ENCODE measurements around the gene KHNYN.

Gene KHNYN

GRCh38 chr14:24456980-24457379 lies 27.2 kb downstream of the KHNYN start:
- TF ChIP-seq CTCF (IDR thresholded peaks at IDR 0.05; ENCODE audit: low read length, missing control alignments), result no peak
- no peak overlapping the region for H3K4me3 ChIP-seq (replicated peaks; ENCODE audit: low read depth, low read length)
- no peak for DNase-seq (ENCODE audit: low read depth)

- DNase-seq (ENCODE audit: low read depth), result no peak
- no peak overlapping the region for H3K4me3 ChIP-seq (replicated peaks; ENCODE audit: low read depth, low read length)
- no peak for TF ChIP-seq CTCF (IDR thresholded peaks at IDR 0.05; ENCODE audit: low read length, missing control alignments)
Observed at GRCh38 chr14:24458736-24459135, 29.0 kb downstream of the KHNYN start.

- no peak for DNase-seq (ENCODE audit: low read depth)
- TF ChIP-seq CTCF (IDR thresholded peaks at IDR 0.05; ENCODE audit: low read length, missing control alignments), result no peak
- H3K4me3 ChIP-seq (replicated peaks; ENCODE audit: low read depth, low read length), result no peak overlapping the region
Observed at GRCh38 chr14:24459331-24459730, 29.6 kb downstream of the KHNYN start.

GRCh38 chr14:24461336-24461735 lies 31.6 kb downstream of the KHNYN start:
- TF ChIP-seq CTCF (IDR thresholded peaks at IDR 0.05; ENCODE audit: low read length, missing control alignments), result no peak
- no peak for DNase-seq (ENCODE audit: low read depth)
- H3K4me3 ChIP-seq (replicated peaks; ENCODE audit: low read depth, low read length), result no peak overlapping the region

GRCh38 chr14:24463017-24463883 lies 33.5 kb downstream of the KHNYN start:
- DNase-seq (ENCODE audit: low read depth), result no peak
- no peak overlapping the region for H3K4me3 ChIP-seq (replicated peaks; ENCODE audit: low read depth, low read length)
- TF ChIP-seq CTCF (IDR thresholded peaks at IDR 0.05; ENCODE audit: low read length, missing control alignments), result no peak

GRCh38 chr14:24463884-24464785 lies 34.4 kb downstream of the KHNYN start:
- H3K4me3 ChIP-seq (replicated peaks; ENCODE audit: low read depth, low read length), result no peak overlapping the region
- no peak for TF ChIP-seq CTCF (IDR thresholded peaks at IDR 0.05; ENCODE audit: low read length, missing control alignments)
- DNase-seq (ENCODE audit: low read depth), result no peak
